ENCODE data around the gene DERL3. TPM values are rescaled to one million over a fixed set of nuclear protein-coding genes. Genes with fewer than 3 reads are reported as not detected.

DERL3 gene
- total and polyA plus RNA-seq, 2 of the 13 experiments (the other 11 are each of a cell fraction or from before 2014, with no cell fraction given), result not detected

GRCh38 chr22:23877566-23877965 lies 38.8 kb upstream of the DERL3 start (continued):
- no peak for TF ChIP-seq GPBP1L1 (CRISPR knock-in tag; IDR thresholded peaks at IDR 0.05)
- no peak for TF ChIP-seq PRDM15 (CRISPR knock-in tag; IDR thresholded peaks at IDR 0.05)
- TF ChIP-seq ZNF382 (CRISPR knock-in tag; IDR thresholded peaks at IDR 0.05; ENCODE audit: borderline replicate concordance), result no peak
- no peak for TF ChIP-seq ZNF446 (CRISPR knock-in tag; IDR thresholded peaks at IDR 0.05)

- POLR2A ChIA-PET, result interaction anchor here (1.0 kb wide), 1 partner anchor 18 kb away, joined by 3 read pairs; the partner anchor contains the start of gene SLC2A11
- H3K36me3 ChIP-seq (replicated peaks in 1 of 2; ENCODE audit: control insufficient read depth in 1 of 2, insufficient read depth in 2 of 2, low read length in 2 of 2), result peaks cover 11 to 35% of the 10 kb centered on the region in 2 experiments; a peak in 4 of 5 replicates
- WGBS (ENCODE audit: low lambda C conversion rate), result 100% methylated on average over 1 of the region's 2 CpGs
- intact Hi-C loops (cut with micrococcal nuclease; ENCODE audit: unreplicated experiment) (no loop called here), in situ Hi-C loops (cut with HindIII; ENCODE audit: extremely low pct_ligation_motif_present, low pct_unique_long_range_greater_than_20kb) (no loop called here)
- H3K9me3 ChIP-seq (ENCODE audit: low read length), result no peaks in the 10 kb centered on the region
- H3K27me3 ChIP-seq (ENCODE audit: control insufficient read depth in 1 of 2, insufficient read depth in 2 of 2, low read length in 2 of 2), result no peaks in the 10 kb centered on the region
- BruUV-seq (replicated peaks), result no TSS peak
- H3K79me2 ChIP-seq (ENCODE audit: insufficient read depth, low read length), result no peaks in the 10 kb centered on the region
- DNase-seq (ENCODE audit: low spot score), result no peak
- TF ChIP-seq MAFK (conservative IDR thresholded peaks at IDR 0.05 in 1 of 2, IDR thresholded peaks at IDR 0.05 in 1 of 2; ENCODE audit: low read length in 2 of 2) (no peak), CREM (IDR thresholded peaks at IDR 0.05) (no peak), CREM (CRISPR knock-in tag; IDR thresholded peaks at IDR 0.05) (no peak), TAF1 (CRISPR knock-in tag; IDR thresholded peaks at IDR 0.05) (no peak), POLR2AphosphoS2 (IDR thresholded peaks at IDR 0.05; ENCODE audit: low read depth, low read length) (no peak), NCOR1 (IDR thresholded peaks at IDR 0.05; ENCODE audit: borderline replicate concordance, low read length) (no peak), ZBTB7A (CRISPR knock-in tag; IDR thresholded peaks at IDR 0.05) (no peak), TSC22D2 (CRISPR knock-in tag; IDR thresholded peaks at IDR 0.05; ENCODE audit: borderline replicate concordance) (no peak), RFX1 (IDR thresholded peaks at IDR 0.05) (no peak)
- no peaks in the 10 kb centered on the region for H4K20me1 ChIP-seq (ENCODE audit: insufficient read depth, low read length)
- H3K4me3 ChIP-seq (replicated peaks in 1 of 3; ENCODE audit: insufficient read depth in 1 of 3, low read depth in 2 of 3, low read length in 3 of 3), result no peak overlapping the region
- FAIRE-seq, result no peak
- no peak overlapping the region for H3K9ac ChIP-seq (ENCODE audit: insufficient read depth, low read depth, low read length)
- no peak overlapping the region for H2AFZ ChIP-seq (ENCODE audit: low read length)
- H3K4me2 ChIP-seq (ENCODE audit: low read depth, low read length), result no peak overlapping the region
- peaks cover 6% of the 10 kb centered on the region; the same call in 1 of the 2 replicates for H3K4me1 ChIP-seq (ENCODE audit: insufficient read depth, low read length)
- CTCF ChIA-PET (ENCODE audit: low intra/inter-chr PET ratio, low total read pairs), result no interaction called here
- H3K27ac ChIP-seq (ENCODE audit: extremely low read length, insufficient read depth, low read length), result no peak overlapping the region
- no peak for ATAC-seq
Observed at GRCh38 chr22:23875801-23876200, 37.0 kb upstream of the DERL3 start.
